Prostate gland (tissue), 2 donors: ENCODE results near the gene STXBP4. TPM values are rescaled to one million over a fixed set of nuclear protein-coding genes. Genes with fewer than 3 reads are reported as not detected.

ENCODE experiments used
- DNase-seq: peaks from one replicate; pipeline ENCODE4 v3.0.0-alpha.2; 2019; ENCODE audit warnings: low spot score
- H3K27ac ChIP-seq, 2 donors: fragments of 200-600 bp; sonication (generic); 2 replicates each; pipeline ENCODE4 v1.5.1; 2017 to 2019
- H3K27me3 ChIP-seq: fragments of 200-600 bp; sonication (generic); replicated peaks from 2 replicates; pipeline ENCODE4 v1.5.1; 2019; ENCODE audit not compliant: insufficient read depth
- H3K36me3 ChIP-seq, 2 donors: fragments of 200-600 bp; sonication (generic); 1 replicate in 1 of 2; 2 replicates in 1 of 2; pipeline versions ENCODE4 v1.5.1 to v1.8.1; 2017 to 2019
- H3K4me1 ChIP-seq: fragments of 200-600 bp; sonication (generic); replicated peaks from 2 replicates; pipeline ENCODE4 v1.5.1; 2019
- H3K4me3 ChIP-seq, 2 donors: fragments of 200-600 bp; sonication (generic); 2 replicates each; pipeline ENCODE4 v1.5.1; 2017 to 2019
- H3K9me3 ChIP-seq: fragments of 200-600 bp; sonication (generic); 2 replicates; pipeline ENCODE4 v1.5.1; 2017
- POLR2A ChIP-seq: fragments of 450-650 bp; IDR thresholded peaks from one replicate; pipeline ENCODE4 v1.6.1; 2016; ENCODE audit warnings: antibody characterized with exemption, mild to moderate bottlenecking
- POLR2AphosphoS5 ChIP-seq: sonication (generic); formaldehyde crosslinking; IDR thresholded peaks from one replicate; pipeline ENCODE4 v1.6.1; 2017; ENCODE audit warnings: antibody characterized with exemption
- WGBS: methylation state at CpG from one replicate; pipeline ENCODE4 v1.1.5; 2018; 5-methylcytosine and 5-hydroxymethylcytosine counted together
- intact Hi-C: fragments of 100-400 bp; cut with DNase I; formaldehyde crosslinking; loops from one replicate; pipeline ENCODE4 v1.14.2; 2022
- total RNA-seq, 2 donors: library from RNA; depleted of rRNA; stranded (reverse); fragments of >200 nt; gene quantifications; one replicate each; pipeline ENCODE4 v1.1.0, GENCODE V29; 2016
- TF ChIP-seq, protein P1 (sequence below), 4 experiments: fragments of 200-600 bp in 2 of 4; fragments of 450-650 bp in 2 of 4; sonication (generic) in 2 of 4; IDR thresholded peaks; 1 replicate in 3 of 4; 2 replicates in 1 of 4; pipeline ENCODE4 v1.5.1; 2016 to 2019; ENCODE audit warnings: antibody characterized with exemption in 4 of 4, mild to moderate bottlenecking in 2 of 4, moderate library complexity in 2 of 4

Gene STXBP4
- total RNA-seq, 2 donors from 2014 or later, result 7.2 to 29.0 TPM

- Histone ChIP-seq H3K36me3 (no peaks in the 10 kb centered on the region), H3K9me3 (no peaks in the 10 kb centered on the region), H3K27ac (no peak overlapping the region), H3K4me1 (no peaks in the 10 kb centered on the region), H3K4me3 (no peak overlapping the region), H3K27me3 (no peaks in the 10 kb centered on the region)
- intact Hi-C loops, result no loop called here
- TF ChIP-seq POLR2AphosphoS5, result no peak
- TF ChIP-seq, protein P1, sequence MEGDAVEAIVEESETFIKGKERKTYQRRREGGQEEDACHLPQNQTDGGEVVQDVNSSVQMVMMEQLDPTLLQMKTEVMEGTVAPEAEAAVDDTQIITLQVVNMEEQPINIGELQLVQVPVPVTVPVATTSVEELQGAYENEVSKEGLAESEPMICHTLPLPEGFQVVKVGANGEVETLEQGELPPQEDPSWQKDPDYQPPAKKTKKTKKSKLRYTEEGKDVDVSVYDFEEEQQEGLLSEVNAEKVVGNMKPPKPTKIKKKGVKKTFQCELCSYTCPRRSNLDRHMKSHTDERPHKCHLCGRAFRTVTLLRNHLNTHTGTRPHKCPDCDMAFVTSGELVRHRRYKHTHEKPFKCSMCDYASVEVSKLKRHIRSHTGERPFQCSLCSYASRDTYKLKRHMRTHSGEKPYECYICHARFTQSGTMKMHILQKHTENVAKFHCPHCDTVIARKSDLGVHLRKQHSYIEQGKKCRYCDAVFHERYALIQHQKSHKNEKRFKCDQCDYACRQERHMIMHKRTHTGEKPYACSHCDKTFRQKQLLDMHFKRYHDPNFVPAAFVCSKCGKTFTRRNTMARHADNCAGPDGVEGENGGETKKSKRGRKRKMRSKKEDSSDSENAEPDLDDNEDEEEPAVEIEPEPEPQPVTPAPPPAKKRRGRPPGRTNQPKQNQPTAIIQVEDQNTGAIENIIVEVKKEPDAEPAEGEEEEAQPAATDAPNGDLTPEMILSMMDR (IDR thresholded peaks at IDR 0.05), result no peak
- TF ChIP-seq POLR2A, result no peak
- no peak for DNase-seq
- 55% methylated on average over 2 of the region's 2 CpGs for WGBS
Measured at GRCh38 chr17:55155856-55156560, 187.4 kb downstream of the STXBP4 start.

GRCh38 chr17:55157165-55157564 is 188.6 kb downstream of the STXBP4 start:
- intact Hi-C loops, result no loop called here
- Histone ChIP-seq H3K27ac (no peak overlapping the region), H3K9me3 (no peaks in the 10 kb centered on the region), H3K4me3 (no peak overlapping the region), H3K27me3 (no peaks in the 10 kb centered on the region), H3K4me1 (no peaks in the 10 kb centered on the region), H3K36me3 (no peaks in the 10 kb centered on the region)
- WGBS, result 20% methylated on average over 2 of the region's 2 CpGs
- TF ChIP-seq POLR2AphosphoS5 (no peak), POLR2A (no peak)
- no peak for DNase-seq

DNA sequence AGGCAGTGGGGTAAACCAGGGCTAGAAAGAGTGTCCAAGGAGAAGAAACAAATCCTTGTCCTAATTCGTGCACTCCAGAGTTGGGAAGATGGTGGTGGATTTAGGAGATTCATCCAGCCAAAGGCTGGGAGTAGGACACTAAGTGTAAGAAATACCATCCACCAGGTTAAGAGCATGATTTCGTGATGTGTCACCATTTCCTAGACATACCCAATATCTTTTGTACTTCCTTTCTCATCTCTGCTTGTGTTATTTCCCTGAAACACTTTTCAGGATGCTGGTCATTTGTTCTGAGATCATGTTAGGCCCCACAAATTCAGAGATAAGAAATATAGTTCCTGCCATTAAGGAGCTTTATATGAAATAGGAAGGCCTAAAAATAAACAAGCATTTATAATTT is 189.9 kb downstream of the STXBP4 start:
- no peaks in the 10 kb centered on the region for H3K27me3 ChIP-seq
- no peak for DNase-seq
- WGBS, result 100% methylated on average over 2 of the region's 2 CpGs
- H3K36me3 ChIP-seq, result no peaks in the 10 kb centered on the region
- H3K27ac ChIP-seq, result no peak overlapping the region
- no peaks in the 10 kb centered on the region for H3K9me3 ChIP-seq
- no peak for TF ChIP-seq POLR2A
- TF ChIP-seq, protein P1 (IDR thresholded peaks at IDR 0.05), result no peak
- no peak for TF ChIP-seq POLR2AphosphoS5
- H3K4me3 ChIP-seq, result no peak overlapping the region
- intact Hi-C loops, result no loop called here
- H3K4me1 ChIP-seq, result no peaks in the 10 kb centered on the region

DNA sequence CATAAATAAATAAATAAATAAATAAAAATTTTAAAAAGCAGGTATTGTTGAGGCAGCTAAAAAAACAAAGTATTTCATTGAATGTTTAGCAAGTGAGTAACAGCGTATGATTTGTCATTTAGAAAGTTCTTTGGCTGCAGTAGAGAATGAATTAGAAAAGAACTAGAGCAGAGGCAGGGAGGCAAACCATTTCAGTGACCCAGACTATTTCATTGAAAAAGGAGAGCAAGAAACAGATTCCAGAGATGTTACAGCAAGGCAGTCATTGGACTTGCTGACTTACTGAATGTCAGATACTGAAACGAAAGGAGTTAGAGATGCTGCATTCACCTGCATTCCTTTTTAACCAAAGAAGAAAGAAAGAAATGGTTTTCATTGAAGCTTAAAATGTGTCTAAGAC is 190.7 kb downstream of the STXBP4 start:
- 84% methylated on average over 2 of the region's 2 CpGs for WGBS
- H3K4me1 ChIP-seq, result no peaks in the 10 kb centered on the region
- no peaks in the 10 kb centered on the region for H3K36me3 ChIP-seq
- no peak for TF ChIP-seq POLR2A
- no peak for TF ChIP-seq POLR2AphosphoS5
- TF ChIP-seq, protein P1 (IDR thresholded peaks at IDR 0.05), result no peak
- no peak for DNase-seq
- intact Hi-C loops, result no loop called here
- no peaks in the 10 kb centered on the region for H3K9me3 ChIP-seq
- no peaks in the 10 kb centered on the region for H3K27me3 ChIP-seq
- no peak overlapping the region for H3K27ac ChIP-seq
- no peak overlapping the region for H3K4me3 ChIP-seq

DNA sequence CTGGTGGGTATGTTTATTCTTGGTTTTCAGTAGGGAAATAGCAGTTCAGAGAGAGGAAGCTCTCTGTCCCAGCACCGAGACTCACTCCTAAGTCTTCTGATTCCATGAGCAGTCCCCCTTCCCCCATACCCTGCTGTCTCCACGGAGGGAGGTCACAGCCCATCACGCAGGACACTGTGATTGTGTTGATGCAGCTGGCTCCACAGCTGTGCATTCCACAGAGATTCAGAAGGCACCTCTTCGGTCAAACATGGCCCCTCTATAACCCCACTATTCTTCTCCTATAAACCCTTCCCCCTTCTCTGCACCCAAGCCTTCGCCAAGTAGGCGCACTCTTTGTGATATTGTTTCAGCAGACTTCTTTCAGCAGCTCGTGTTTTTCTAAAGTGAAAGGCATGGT is 191.9 kb downstream of the STXBP4 start:
- intact Hi-C loops, result loop anchor here (10.0 kb wide), 1 partner anchor 54 kb away; no protein-coding TSS in a partner anchor
- H3K27me3 ChIP-seq, result no peaks in the 10 kb centered on the region
- 94% methylated on average over 7 of the region's 7 CpGs for WGBS
- no peak overlapping the region for H3K4me3 ChIP-seq
- DNase-seq, result no peak
- no peaks in the 10 kb centered on the region for H3K36me3 ChIP-seq
- H3K9me3 ChIP-seq, result no peaks in the 10 kb centered on the region
- TF ChIP-seq POLR2AphosphoS5 (no peak), POLR2A (no peak)
- TF ChIP-seq, protein P1 (IDR thresholded peaks at IDR 0.05), result no peak
- no peak overlapping the region for H3K27ac ChIP-seq
- H3K4me1 ChIP-seq, result no peaks in the 10 kb centered on the region
